CD4-positive, alpha-beta T cell (primary cell): Measurements from ENCODE around the gene RBM19. TPM values are rescaled to one million over a fixed set of nuclear protein-coding genes. Genes with fewer than 3 reads are reported as not detected.

Experiments
- ATAC-seq: fragments of 200-7000 bp; cut with Tn5 transposase; one replicate; pipeline ENCODE4 v1.10.0; 2022; ENCODE audit warnings: mild to moderate bottlenecking; ENCODE audit not compliant: poor library complexity
- CTCF ChIA-PET: fragments of 350-600 bp; sonication (Branson Sonifier 250); formaldehyde crosslinking; loops from one replicate; lab custom pipeline; 2021; ENCODE audit warnings: antibody characterized with exemption, inconsistent platforms; lab: Charles Lee
- POLR2A ChIA-PET: fragments of 350-600 bp; sonication (Branson Sonifier 250); formaldehyde crosslinking; loops from one replicate; lab custom pipeline; 2021; ENCODE audit warnings: antibody characterized with exemption, inconsistent platforms; lab: Charles Lee
- DNase-seq, 14 experiments: peaks; one replicate each; pipeline ENCODE4 v3.0.0-alpha.2; 2013 to 2020; ENCODE audit warnings: mixed read lengths in 2 of 14
- H3K27ac ChIP-seq, 2 donors: one replicate each; pipeline versions ENCODE4 v1.5.1 to v1.7.0; 2013; ENCODE audit warnings: low read length in 2 of 2, low read depth in 1 of 2, mild to moderate bottlenecking in 1 of 2
- H3K27me3 ChIP-seq, 2 experiments: 1 replicate in 1 of 2; 2 replicates in 1 of 2; pipeline versions ENCODE4 v1.6.1 to v1.7.0; 2013; ENCODE audit warnings: low read length in 2 of 2, control low read depth in 1 of 2, mild to moderate bottlenecking in 1 of 2, moderate library complexity in 1 of 2; ENCODE audit not compliant: insufficient read depth in 2 of 2, control insufficient read depth in 1 of 2
- H3K36me3 ChIP-seq: one replicate; pipeline ENCODE4 v1.6.1; 2013; ENCODE audit warnings: low read length, control low read depth; ENCODE audit not compliant: insufficient read depth
- H3K4me1 ChIP-seq: one replicate; pipeline ENCODE4 v1.6.1; 2013; ENCODE audit warnings: low read length, control low read depth; ENCODE audit not compliant: insufficient read depth
- H3K4me3 ChIP-seq: one replicate; pipeline ENCODE4 v1.5.1; 2013; ENCODE audit warnings: mild to moderate bottlenecking, low read length, moderate library complexity
- H3K9me3 ChIP-seq, 2 experiments: 1 replicate in 1 of 2; 2 replicates in 1 of 2; pipeline versions ENCODE4 v1.6.1 to v1.7.0; 2013; ENCODE audit warnings: low read length in 2 of 2, mild to moderate bottlenecking in 2 of 2, control low read depth in 1 of 2, moderate library complexity in 1 of 2; ENCODE audit not compliant: control insufficient read depth in 1 of 2, insufficient read depth in 1 of 2
- H3K27ac Mint-ChIP-seq: one replicate; pipeline ENCODE4 v1.8.0; 2020; ENCODE audit warnings: mixed read lengths
- H3K27me3 Mint-ChIP-seq: one replicate; pipeline ENCODE4 v1.8.0; 2021; ENCODE audit warnings: mixed read lengths
- H3K36me3 Mint-ChIP-seq: one replicate; pipeline ENCODE4 v1.8.0; 2021; ENCODE audit warnings: low read depth, mixed read lengths
- H3K4me1 Mint-ChIP-seq: one replicate; pipeline ENCODE4 v1.8.0; 2021; ENCODE audit warnings: low read depth, mixed read lengths
- H3K4me3 Mint-ChIP-seq: one replicate; pipeline ENCODE4 v1.8.0; 2020; ENCODE audit warnings: mild to moderate bottlenecking, mixed read lengths
- H3K9me3 Mint-ChIP-seq: one replicate; pipeline ENCODE4 v1.8.0; 2020; ENCODE audit warnings: mixed read lengths
- CTCF ChIP-seq: fragments of 200-600 bp; IDR thresholded peaks from one replicate; pipeline ENCODE4 v1.8.0; 2022; ENCODE audit warnings: antibody characterized with exemption, mild to moderate bottlenecking
- intact Hi-C, 2 experiments: fragments of 100-400 bp; cut with DNase I in 1 of 2; cut with micrococcal nuclease in 1 of 2; formaldehyde crosslinking; loops; one replicate each; pipeline versions ENCODE4 v1.15.1 to v1.9.0; 2023 to 2025; cut with DNase I, micrococcal nuclease
- total RNA-seq, 174 experiments: library from RNA in 2 of 174; stranded (reverse) in 2 of 174; gene quantifications; one replicate each; pipeline ENCODE4 v1.2.3 and lab custom pipeline; 2021 to 2026

RBM19 gene
- total RNA-seq, 2 experiments from 2014 or later, result 57.1 to 58.5 TPM

DNA sequence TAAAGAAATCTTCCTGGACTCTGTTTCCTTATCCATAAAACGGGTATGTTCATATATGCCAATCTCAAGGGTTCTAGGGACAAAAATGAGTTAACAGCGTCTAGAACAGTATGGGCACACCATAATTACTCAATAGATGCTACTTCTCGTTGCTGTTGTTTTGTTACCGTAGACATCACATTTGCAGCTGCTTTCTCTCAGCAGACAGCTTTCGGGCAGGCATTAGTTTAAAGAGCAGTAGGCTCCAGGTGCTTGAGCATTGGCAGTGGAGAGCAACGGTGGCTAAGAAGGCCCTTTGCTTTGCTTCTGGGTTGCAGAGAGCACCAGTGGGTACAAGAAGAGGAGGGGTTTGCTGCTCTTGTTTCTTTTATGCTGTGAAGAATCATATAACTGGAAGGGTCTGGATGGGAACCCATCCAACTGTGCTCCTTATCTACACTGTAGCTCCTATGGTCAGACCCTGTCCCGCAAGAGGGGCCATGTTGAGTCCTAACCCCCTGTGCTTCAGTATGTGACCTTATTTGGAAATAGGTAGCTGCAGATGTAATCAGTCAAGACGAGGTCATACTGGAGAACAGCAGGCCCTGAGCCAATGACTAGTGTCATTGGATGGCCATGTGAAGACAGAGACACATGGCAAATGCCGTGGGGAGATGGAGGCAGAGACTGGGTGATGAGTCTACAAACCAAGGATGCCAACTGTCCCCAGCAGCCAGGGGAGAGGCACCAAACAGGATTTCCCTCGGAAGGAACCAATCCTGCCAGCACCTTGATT is 120.0 kb downstream of the RBM19 start:
- DNase-seq (no peak), ATAC-seq (no peak)
- intact Hi-C loops, result no loop called here
- no peak for TF ChIP-seq CTCF
- peaks cover 70% of the 10 kb centered on the region for H3K36me3 Mint-ChIP-seq
- ChIA-PET POLR2A (no interaction called here), CTCF (no interaction called here)
- no peaks in the 10 kb centered on the region for H3K27me3 Mint-ChIP-seq
- H3K27ac ChIP-seq, result no peak overlapping the region
- no peak overlapping the region for H3K4me3 Mint-ChIP-seq
- no peak overlapping the region for H3K4me3 ChIP-seq
- no peaks in the 10 kb centered on the region for H3K4me1 Mint-ChIP-seq
- peaks cover 39% of the 10 kb centered on the region for H3K36me3 ChIP-seq
- no peaks in the 10 kb centered on the region for H3K9me3 Mint-ChIP-seq
- no peaks in the 10 kb centered on the region for H3K9me3 ChIP-seq
- no peaks in the 10 kb centered on the region for H3K4me1 ChIP-seq
- H3K27me3 ChIP-seq, result no peaks in the 10 kb centered on the region
- H3K27ac Mint-ChIP-seq, result no peak overlapping the region

GRCh38 chr12:113844495-113845210 is 121.5 kb downstream of the RBM19 start:
- Mint-ChIP-seq H3K27ac (no peak overlapping the region), H3K9me3 (no peaks in the 10 kb centered on the region), H3K36me3 (peaks cover 77% of the 10 kb centered on the region), H3K4me3 (no peak overlapping the region), H3K4me1 (no peaks in the 10 kb centered on the region), H3K27me3 (no peaks in the 10 kb centered on the region)
- Histone ChIP-seq H3K27ac (no peak overlapping the region), H3K9me3 (no peaks in the 10 kb centered on the region), H3K4me1 (no peaks in the 10 kb centered on the region), H3K4me3 (no peak overlapping the region), H3K36me3 (peaks cover 35% of the 10 kb centered on the region), H3K27me3 (no peaks in the 10 kb centered on the region)
- intact Hi-C loops, result no loop called here
- DNase-seq (no peak), ATAC-seq (no peak)
- CTCF ChIA-PET, result no interaction called here
- TF ChIP-seq CTCF, result no peak
- POLR2A ChIA-PET, result no interaction called here

- ATAC-seq, result no peak
- Histone ChIP-seq H3K4me1 (no peaks in the 10 kb centered on the region), H3K9me3 (no peaks in the 10 kb centered on the region), H3K36me3 (peaks cover 27% of the 10 kb centered on the region), H3K27ac (no peak overlapping the region), H3K4me3 (no peak overlapping the region), H3K27me3 (no peaks in the 10 kb centered on the region)
- Mint-ChIP-seq H3K27ac (no peak overlapping the region), H3K36me3 (peaks cover 74% of the 10 kb centered on the region), H3K27me3 (no peaks in the 10 kb centered on the region), H3K9me3 (no peaks in the 10 kb centered on the region), H3K4me3 (no peak overlapping the region), H3K4me1 (no peaks in the 10 kb centered on the region)
- no peak for DNase-seq
- ChIA-PET CTCF (no interaction called here), POLR2A (no interaction called here)
- intact Hi-C loops, result no loop called here
- no peak for TF ChIP-seq CTCF
Measured at GRCh38 chr12:113842699-113843098, 123.4 kb downstream of the RBM19 start.
